Stimulated activated CD4-positive, alpha-beta T cell treated with anti-CD3 and anti-CD28 coated beads, TNF-alpha, amount 100 ng/mL, for 1 hour (primary cell): ENCODE data around the gene TMEM138.
"Not testable (repeated sequence)": the region's sequence is repeated elsewhere in the genome, so short reads cannot be mapped to it uniquely, and the experiment has no call there.

Source experiments
- DNase-seq, 3 donors: peaks; one replicate each; pipeline ENCODE4 v3.0.0-alpha.2; 2020; ENCODE audit warnings: low read depth in 3 of 3, low spot score in 1 of 3

The TMEM138 gene

DNA sequence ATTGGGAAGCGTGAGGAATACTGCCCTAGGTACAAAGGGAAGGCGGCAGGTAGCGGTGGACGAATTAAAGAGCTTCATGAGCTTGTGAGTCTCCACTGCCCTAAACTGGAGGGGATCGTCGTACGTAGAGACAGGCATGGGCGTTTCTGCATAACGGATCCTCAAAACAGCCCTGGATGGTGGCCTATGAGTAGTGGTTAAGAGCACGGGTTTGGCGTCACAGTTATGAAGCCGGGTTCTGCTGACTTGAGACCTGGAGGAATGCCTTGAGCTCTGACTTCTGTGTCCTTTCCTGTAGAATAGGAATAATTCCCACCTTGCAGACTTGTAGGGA is 335 bp downstream of the TMEM138 start:
- no peak for DNase-seq

DNA sequence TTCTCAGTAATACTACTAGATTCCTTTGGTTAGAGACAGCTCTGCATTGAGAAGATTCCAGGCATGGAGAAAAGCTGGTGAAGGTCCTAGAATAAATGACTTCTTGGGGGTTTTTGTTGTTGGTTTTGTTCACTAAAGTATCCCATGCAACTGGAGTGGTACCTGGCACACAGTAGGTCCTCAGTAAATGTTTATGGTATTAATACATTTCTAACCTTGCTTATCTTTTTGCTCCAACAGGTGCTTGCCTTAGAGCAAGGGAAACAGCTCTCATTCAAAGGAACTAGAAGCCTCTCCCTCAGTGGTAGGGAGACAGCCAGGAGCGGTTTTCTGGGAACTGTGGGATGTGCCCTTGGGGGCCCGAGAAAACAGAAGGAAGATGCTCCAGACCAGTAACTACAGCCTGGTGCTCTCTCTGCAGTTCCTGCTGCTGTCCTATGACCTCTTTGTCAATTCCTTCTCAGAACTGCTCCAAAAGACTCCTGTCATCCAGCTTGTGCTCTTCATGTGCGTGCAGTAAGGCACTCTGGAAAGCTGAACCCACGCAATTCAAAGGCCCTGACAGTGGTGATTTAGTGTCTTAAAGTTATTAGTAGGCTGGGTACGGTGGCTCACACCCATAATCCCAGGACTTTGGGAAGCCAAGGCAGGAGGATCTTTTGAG is 2.0 kb downstream of the TMEM138 start:
- no peak for DNase-seq

DNA sequence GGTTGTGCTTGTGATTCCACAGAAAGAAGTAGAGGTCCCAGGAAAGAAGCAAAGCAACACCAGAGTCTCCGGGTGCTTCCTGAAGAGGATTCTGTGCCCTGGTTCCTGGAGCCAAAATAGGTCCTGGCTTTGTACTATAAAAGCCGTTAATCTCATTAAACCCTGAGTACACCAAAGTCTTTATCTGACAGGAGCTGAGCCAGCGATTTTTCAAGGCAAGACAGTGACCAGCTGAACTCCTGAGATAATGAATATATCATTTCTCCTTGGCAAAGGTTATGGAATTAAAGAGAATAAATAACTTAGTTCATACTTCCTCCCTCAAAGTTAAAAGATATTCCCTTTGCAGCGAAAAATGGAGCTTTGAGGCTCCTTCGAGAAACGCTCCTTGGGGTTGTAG is 5.2 kb downstream of the TMEM138 start:
- no peak for DNase-seq

DNA sequence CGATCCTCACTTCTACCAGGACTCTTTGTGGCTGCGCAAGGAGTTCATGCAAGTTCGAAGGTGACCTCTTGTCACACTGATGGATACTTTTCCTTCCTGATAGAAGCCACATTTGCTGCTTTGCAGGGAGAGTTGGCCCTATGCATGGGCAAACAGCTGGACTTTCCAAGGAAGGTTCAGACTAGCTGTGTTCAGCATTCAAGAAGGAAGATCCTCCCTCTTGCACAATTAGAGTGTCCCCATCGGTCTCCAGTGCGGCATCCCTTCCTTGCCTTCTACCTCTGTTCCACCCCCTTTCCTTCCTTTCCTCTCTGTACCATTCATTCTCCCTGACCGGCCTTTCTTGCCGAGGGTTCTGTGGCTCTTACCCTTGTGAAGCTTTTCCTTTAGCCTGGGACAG is 6.5 kb downstream of the TMEM138 start:
- no peak for DNase-seq

DNA sequence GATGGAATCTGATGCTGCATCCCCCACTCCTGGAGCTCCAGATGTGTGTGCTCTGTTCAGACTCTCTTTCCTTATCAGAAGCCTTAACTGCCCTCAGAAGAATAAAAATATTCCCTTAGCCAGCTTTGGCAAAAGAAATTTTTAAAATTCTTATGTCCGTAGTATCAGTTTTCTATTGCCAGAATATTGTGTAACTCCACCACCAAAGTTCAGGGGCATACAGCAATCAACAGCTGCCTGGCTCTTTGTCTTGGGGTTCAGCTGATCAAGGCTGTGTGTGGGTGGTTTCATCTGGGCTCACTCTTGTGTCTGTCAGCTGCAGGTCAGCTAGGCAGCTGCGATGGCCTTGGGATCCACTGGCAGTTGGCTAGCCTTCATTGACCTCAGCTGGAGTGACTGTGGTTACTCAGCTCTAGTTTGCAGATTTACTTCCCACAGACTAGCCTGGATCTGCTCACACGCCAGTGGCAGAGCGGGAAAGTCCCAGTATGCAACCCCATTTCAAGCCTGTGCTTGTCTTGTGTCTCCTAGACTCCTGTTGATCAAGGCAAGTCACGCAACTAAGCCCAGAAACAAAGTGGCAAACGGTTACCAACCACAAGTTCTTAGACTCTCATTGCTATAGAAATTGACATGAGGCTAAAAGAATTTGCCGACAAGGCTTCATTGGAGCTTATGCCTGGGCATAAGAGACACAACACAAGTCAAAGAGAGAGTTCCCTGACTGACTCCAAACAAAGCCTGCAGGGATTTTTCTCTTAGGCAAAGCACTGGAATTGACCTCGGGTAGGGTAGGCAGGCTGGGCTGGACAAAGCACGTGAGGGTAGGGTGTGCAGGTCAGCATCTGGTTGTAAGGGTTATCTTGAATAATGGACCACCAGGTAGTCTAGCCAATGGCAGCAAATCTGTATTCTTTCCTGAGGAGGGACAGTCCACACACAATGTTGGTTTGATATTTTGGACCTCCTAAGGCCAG is 7.5 kb downstream of the TMEM138 start:
- no peak for DNase-seq

DNA sequence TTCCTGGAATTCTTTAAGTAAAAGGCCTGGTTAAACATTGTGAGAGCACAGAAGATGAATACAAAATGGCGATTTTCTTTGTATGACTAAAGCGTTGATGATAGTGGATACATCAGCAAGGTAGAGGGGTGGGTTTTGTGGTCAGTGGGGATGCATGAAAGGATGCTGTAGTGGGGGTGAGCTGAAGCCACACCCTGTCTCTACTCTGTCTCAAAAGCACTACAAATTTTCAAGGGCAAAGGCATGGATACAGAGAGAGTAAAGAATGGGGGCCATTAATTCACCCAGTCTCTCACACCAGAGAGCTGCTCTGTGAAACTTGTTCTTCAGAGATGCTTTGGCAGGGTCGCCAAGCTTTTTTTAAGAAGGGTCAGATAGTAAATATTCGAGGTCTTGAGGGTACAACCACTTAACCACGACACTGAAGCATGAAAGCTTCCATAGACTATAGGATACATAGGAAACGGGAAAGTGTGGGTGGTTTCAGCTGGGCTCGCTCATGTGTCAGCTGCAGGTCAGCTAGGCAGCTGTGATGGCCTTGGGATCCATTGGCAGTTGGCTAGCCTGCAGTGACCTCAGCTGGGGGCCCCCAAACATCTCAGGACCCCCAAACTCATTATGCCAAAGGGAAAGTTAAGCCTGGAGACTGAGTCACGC is 8.3 kb downstream of the TMEM138 start:
- DNase-seq = no peak

DNA sequence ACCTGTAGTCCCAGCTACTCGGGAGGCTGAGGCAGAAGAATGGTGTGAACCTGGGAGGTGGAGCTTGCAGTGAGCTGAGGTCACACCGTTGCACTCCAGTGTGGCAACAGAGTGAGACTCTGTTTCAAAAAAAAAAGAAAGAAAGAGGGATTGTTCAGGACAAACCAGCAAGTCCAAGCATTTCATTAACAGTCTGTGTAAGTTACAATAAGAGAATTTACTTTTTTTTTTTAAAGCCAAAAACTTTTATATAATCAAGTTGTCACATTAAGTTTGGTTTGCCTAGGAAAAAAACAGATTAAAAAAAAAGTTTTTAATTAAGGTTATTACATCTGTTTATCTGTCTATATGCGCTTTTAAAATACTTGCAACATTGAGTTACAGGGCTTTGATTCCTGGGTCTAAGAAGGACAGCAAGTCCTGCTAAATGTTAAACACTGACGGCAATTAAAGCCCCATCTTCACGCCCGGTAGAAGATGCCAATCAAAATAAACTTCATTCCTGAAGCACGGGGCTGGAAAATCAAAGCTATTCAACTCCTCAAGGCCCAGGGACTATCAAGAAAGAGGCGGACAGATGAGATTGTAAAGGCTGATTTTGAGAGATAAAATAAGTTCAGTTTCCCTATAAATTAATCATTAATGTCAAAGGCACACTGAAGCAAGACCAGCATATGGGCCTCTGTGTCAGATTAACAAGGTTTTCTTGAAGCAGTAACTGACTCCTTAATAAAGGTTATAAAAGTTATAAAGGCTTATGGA is 10.7 kb downstream of the TMEM138 start:
- DNase-seq = no peak

DNA sequence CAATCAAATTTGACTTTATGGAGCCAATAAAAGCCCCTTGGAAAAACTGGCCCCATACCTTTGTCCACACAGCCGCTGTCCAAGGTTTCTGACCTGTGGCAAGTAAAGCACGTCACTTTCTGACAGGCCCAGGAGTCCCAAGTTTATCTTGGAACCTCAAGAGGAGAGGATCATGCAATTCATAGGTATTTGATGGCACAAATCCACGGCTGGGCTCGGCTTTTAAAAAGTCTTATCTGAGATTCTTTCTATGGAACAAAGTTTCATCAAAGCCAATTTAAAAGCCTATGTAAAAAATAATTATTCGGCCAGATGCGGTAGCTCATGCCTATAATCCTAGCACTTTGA is 13.6 kb downstream of the TMEM138 start:
- DNase-seq = no peak

DNA sequence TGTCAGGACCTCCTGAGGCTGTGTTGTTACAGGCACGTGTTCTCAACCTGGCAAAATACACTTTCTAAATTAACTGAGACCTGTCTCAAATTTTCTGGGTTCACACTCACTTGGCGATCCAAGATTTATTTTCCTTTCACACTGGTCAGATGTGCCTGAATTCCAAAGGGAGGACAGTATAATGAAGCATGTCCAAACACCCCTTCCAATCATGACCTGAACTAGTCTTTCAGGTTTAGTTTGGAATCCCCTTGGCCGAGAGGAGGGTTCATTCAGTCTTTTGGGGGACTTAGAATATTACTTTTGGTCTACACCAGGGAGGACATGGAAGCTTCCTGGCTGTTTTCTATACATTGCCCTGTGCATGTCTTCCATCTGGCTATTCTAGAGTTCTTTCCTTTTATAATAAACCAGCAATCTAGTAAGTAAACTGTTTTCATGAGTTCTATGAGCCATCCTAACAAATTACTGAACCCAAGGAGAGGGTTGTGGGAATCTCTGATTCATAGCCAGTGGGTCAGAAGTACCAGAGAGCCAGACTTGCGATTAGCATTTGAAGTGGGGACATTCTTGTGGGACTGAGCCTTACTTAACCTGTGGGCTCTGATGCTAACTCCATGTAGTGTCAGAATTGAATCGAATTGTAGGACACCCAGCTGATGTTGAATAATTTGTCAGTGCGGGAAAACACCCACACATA is 15.4 kb downstream of the TMEM138 start:
- DNase-seq = no peak

DNA sequence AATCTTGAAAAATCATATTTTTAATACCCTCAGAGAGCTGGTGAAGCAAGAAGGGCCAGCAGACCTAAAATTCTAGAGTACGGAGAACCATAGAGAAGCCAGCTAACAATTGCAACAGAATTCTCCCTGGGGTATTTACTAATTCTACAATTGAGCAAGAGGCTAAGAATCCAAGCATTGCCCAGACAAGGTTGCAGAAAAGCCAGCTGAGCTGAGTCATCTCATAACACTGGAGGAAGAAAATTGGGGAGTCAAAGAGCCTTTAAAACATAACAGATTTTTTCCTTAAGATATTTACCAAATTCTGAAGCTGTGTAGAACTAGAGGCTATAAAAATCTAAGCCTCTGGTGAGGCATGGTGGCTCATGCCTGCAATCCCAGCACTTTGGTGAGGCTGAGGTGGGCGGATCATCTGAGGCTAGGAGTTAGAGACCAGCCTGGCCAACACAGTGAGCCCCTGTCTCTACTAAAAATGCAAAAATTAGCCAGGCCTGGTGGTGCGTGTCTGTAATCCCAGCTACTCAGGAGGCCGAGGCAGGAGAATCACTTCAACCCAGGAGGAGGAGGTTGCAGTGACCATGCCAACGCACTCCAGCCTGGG is 16.6 kb downstream of the TMEM138 start:
- DNase-seq = no peak

DNA sequence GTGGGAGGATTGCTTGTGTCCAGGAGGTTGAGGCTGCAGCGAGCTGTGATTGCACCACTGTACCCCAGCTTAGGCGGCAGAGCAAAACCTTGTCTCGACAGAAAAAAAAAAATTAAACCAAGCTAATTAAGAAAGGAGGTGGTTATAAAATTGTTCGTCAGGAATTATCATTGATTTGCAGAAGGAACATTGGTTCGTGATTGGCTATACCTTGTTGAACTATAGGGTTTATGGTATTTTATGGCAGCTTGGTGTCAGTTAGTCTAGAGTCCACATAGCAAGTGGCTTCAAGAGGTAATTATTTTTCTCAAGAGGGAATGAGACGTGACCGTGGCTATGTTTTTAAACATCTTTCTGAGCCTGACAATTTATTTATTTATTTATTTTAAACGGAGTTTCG is 18.7 kb downstream of the TMEM138 start:
- DNase-seq = no peak

DNA sequence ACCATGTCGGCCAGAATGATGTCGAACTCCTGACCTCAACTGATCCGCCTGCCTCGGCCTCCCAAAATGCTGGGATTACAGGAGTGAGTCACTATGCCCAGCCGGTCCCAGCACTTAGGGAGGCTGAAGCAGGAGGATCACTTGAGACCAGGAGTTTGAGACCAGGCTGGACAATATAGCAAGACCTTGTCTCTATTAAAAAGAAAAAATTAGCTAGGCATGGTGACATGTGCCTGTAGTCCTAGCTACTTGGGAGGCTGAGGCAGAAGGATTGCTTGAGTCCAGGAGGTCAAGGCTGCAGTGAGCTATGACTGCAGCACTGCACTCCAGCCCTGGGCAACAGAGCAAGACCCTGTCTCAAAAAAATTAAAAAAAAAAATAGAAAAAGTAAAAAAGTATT is 21.7 kb downstream of the TMEM138 start:
- DNase-seq = not testable (repeated sequence)

DNA sequence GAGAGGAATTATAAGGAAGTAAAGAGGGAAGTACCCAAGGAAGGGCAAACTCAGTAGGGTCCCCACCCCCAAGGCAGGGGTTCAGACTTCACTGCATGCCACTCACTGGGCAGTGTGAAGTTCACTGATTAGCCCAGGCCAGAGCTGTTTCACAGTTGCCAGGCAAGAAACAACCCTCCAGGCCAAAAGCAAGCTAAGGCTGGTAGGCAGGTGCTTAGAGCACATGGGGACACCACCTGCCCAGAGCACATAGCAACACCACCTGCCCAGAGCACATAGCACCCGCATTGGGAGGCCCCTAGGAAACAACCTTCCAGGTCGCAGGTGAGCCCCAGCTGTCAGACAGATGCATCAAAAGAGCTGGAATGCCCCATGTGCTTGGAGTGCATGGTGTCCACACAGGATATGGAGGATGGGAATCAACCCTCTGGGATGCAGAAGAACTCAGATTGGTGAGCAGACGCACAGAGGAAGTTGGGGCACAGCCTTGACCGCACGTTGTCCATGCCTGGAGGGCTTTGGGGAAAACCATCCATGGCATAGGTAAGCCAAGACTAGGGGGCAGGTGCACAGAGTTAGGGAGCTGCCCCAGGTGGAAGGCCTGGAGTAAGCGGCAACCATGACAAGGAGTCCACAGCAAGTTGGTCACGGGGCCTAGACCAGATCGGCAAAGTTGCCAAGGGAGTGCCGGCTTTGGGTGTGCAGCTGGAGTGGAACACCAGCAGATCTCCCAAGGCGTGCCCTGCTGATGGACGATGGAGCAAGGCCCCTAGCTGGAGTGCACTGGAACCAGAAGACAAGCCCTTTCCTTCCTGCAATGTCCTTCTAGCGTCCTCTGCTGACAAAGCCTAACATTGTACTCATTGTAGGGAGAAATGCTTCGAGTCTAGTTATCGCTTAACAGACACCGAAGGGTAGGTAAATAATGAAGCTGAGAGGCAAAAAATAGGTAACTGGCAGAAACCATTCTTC is 22.4 kb downstream of the TMEM138 start:
- DNase-seq = no peak

DNA sequence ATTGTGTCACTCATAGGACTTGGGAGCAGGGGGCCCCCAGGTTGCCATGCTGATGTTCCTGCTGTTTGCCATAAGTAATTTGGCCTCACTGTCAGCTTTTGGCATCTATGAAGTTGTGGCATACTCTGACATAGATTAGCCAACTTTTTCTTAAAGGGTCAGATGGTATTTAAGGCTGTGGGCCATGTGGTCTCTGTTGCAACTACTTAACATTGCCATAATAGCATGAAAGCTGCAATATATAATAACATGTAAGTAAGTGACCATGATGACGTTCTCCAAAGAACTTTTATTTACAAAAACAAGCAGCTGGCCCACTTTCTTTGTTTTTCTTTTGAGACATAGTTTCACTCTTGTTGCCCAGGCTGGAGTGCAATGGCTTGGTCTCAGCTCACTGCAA is 28.0 kb downstream of the TMEM138 start:
- DNase-seq = no peak

DNA sequence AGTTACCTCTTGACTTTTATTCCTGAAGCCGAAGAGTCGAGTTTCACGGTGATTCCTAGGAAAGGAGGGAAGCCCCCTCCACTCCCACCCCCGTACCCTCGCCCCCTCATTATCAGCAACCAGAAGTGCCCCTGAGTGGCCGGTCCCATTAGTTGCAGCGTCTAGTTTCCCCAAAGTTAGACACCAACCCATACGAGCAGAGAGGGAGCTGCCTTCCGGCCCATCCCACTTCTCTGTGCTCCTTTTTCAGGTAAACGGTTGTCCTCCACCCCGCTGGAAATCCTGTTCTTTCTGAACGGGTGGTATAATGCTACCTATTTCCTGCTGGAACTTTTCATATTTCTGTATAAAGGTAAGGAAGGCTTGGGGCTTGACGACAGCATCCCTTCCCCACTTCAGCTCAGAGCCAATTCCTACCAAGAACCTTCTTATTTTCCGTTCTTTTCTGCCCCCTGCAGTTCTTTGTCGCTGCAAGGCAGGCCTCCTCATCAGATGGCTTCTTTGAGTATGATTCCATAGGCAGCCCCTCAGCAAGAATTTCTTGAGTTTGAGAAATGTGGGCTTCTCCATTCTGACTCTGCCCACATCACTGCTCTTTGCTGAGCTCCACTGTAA is 30.9 kb downstream of the TMEM138 start:
- no peak for DNase-seq

DNA sequence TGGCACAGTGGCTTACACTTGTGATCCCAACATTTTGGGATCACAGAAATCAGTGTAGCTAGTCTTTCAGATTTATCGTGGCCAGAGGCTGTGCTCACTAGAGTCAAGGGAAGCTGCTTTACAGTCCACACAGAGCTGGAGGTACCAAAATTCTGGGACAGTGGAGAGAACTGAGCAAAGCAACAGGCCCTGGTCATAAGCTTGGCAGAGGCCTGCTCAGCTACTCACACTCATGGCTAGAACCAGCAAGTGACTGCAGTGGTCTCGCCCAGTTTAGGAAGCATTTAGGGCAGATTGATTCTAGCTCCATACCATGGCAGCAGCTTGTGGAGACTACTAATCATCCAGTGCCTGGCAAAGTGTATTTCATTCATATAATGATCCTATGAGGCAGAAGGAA is 39.0 kb downstream of the TMEM138 start:
- DNase-seq = no peak

DNA sequence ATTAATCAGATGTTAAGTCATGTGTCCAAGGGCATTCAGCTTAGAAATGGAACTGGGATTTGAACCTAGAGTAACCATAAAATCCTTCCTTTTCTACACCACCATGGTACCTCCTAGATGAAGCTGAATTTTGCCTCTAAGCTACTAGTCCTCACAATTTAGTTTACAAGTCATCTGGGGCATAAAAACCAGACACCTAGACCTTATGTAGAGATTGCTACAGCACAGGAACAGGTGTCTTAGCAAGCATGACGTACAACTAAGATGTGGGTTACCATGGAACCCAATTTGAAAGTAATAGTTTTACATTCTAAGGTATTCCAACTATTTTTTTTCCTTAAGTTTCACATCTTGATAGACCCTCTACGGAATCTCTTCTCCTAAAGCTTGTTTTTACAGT is 39.4 kb downstream of the TMEM138 start:
- DNase-seq = no peak

DNA sequence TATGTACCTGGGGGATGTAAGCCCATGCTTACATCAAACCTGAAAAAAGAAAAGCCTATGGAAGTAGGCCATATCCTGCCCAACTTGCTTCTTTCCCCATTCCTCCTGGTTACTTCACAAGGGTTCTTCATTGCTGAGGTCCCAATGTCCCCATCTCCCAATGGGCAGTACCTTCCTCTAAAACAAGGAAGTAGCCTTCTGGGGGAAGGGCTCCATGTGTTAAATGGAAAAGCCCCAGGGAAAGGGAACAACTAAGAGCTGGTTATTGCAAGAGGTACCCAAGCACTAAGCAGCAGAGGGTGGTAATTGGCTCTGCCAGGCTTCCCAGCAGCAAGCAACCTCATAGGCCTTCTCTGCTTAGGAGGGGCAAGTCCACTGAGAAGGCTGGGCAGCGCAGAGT is 41.5 kb downstream of the TMEM138 start:
- DNase-seq = no peak

DNA sequence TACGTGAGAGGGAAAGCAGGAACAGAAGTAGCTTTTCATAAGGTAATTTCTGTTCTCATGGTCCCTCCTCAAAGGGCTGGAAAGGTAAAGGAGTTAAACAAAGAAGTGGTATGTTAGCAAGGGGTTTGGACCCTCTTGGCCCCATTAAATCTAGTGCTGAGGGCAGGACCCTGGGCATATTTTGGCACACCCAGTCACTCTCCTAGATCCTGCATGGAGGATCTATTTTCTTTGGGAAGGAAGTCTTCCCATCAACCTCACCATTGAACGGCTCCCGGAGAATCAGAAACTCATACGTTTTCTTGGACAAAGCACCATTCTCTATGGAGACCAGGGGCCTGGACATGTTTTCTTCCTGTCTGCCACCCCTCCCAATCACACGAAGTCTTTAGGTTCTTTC is 41.9 kb downstream of the TMEM138 start:
- no peak for DNase-seq
